Activated naive CD4-positive, alpha-beta T cell treated with anti-CD3 and anti-CD28 coated beads, Interleukin-2, amount 10 ng/mL, durations not matched to agents 7 days and 5 days (primary cell): Measurements from ENCODE around the gene IRF2BP1.

Experiments
- CTCF ChIA-PET: fragments of 350-600 bp; sonication (Branson Sonifier 250); formaldehyde crosslinking; loops from one replicate; lab custom pipeline; 2021; ENCODE audit warnings: antibody characterized with exemption; lab: Charles Lee
- DNase-seq: peaks from one replicate; pipeline ENCODE4 v3.0.0-alpha.2; 2020
- H3K27ac Mint-ChIP-seq: one replicate; pipeline ENCODE4 v1.8.0; 2021; ENCODE audit warnings: mild to moderate bottlenecking, moderate library complexity, mixed read lengths
- H3K27me3 Mint-ChIP-seq: one replicate; pipeline ENCODE4 v1.8.0; 2021; ENCODE audit warnings: mild to moderate bottlenecking, mixed read lengths
- H3K36me3 Mint-ChIP-seq: one replicate; pipeline ENCODE4 v1.8.0; 2021; ENCODE audit warnings: mixed read lengths
- H3K4me1 Mint-ChIP-seq: one replicate; pipeline ENCODE4 v1.8.0; 2021; ENCODE audit warnings: mixed read lengths
- H3K4me3 Mint-ChIP-seq: one replicate; pipeline ENCODE4 v1.8.0; 2021; ENCODE audit warnings: mild to moderate bottlenecking, moderate library complexity, mixed read lengths
- H3K9me3 Mint-ChIP-seq: one replicate; pipeline ENCODE4 v1.8.0; 2021; ENCODE audit warnings: mixed read lengths

IRF2BP1 gene

GRCh38 chr19:45917421-45918091 is 31.6 kb upstream of the IRF2BP1 start:
- CTCF ChIA-PET, result interaction anchor here (1.1 to 1.2 kb wide), 2 partner anchors 10 to 15 kb away, joined by 3 read pairs; partner anchors contain the start of gene MYPOP
- no peak overlapping the region for H3K4me3 Mint-ChIP-seq

GRCh38 chr19:45913874-45914830 is 28.2 kb upstream of the IRF2BP1 start, which contains the start of gene NANOS2:
TSS of gene NANOS2 (minus strand) at chr19:45914778. CDS start at chr19:45914693, 85 bp downstream.
- Mint-ChIP-seq H3K4me1 (peaks cover 33% of the 10 kb centered on the region), H3K36me3 (peaks cover 3% of the 10 kb centered on the region), H3K27me3 (peaks cover 71% of the 10 kb centered on the region), H3K9me3 (no peaks in the 10 kb centered on the region), H3K27ac (no peak within 1 kb of the TSS), H3K4me3 (no peak within 1 kb of the TSS)
- peak; percentile 39 for DNase-seq
- CTCF ChIA-PET, result interaction anchor here (1.0 kb wide), 1 partner anchor 14 kb away, joined by 3 read pairs; no protein-coding TSS in a partner anchor

More at GRCh38 chr19:45917421-45918091, 31.6 kb upstream of the IRF2BP1 start:
- H3K27me3 Mint-ChIP-seq, result peaks cover 63% of the 10 kb centered on the region
- H3K36me3 Mint-ChIP-seq, result peaks cover 3% of the 10 kb centered on the region
- no peaks in the 10 kb centered on the region for H3K9me3 Mint-ChIP-seq
- DNase-seq, result peak; percentile 41
- H3K4me1 Mint-ChIP-seq, result peaks cover 53% of the 10 kb centered on the region
- peak overlapping the region; percentile 87 for H3K27ac Mint-ChIP-seq

GRCh38 chr19:45911291-45911690 is 25.4 kb upstream of the IRF2BP1 start:
- H3K36me3 Mint-ChIP-seq, result peaks cover under 1% of the 10 kb centered on the region
- H3K4me1 Mint-ChIP-seq, result peaks cover 7% of the 10 kb centered on the region
- H3K4me3 Mint-ChIP-seq, result no peak overlapping the region
- H3K27ac Mint-ChIP-seq, result no peak overlapping the region
- H3K9me3 Mint-ChIP-seq, result no peaks in the 10 kb centered on the region
- CTCF ChIA-PET, result no interaction called here
- peaks cover 72% of the 10 kb centered on the region for H3K27me3 Mint-ChIP-seq
- no peak for DNase-seq

- Mint-ChIP-seq H3K9me3 (no peaks in the 10 kb centered on the region), H3K4me3 (no peak overlapping the region), H3K4me1 (peaks cover 4% of the 10 kb centered on the region), H3K27ac (no peak overlapping the region), H3K36me3 (no peaks in the 10 kb centered on the region), H3K27me3 (peaks cover 70% of the 10 kb centered on the region)
- DNase-seq, result no peak
- CTCF ChIA-PET, result interaction anchor here (1.5 kb wide), 1 partner anchor 108 kb away, joined by 3 read pairs; no protein-coding TSS in a partner anchor
Observed at GRCh38 chr19:45908956-45909355, 23.0 kb upstream of the IRF2BP1 start.

GRCh38 chr19:45906221-45906620 is 20.3 kb upstream of the IRF2BP1 start:
- DNase-seq, result no peak
- Mint-ChIP-seq H3K9me3 (no peaks in the 10 kb centered on the region), H3K27me3 (peaks cover 51% of the 10 kb centered on the region), H3K36me3 (peaks cover 3% of the 10 kb centered on the region), H3K4me1 (peaks cover 18% of the 10 kb centered on the region), H3K27ac (no peak overlapping the region), H3K4me3 (no peak overlapping the region)
- CTCF ChIA-PET, result interaction anchor here (1.4 kb wide), 1 partner anchor 25 kb away, joined by 3 read pairs; no protein-coding TSS in a partner anchor

- CTCF ChIA-PET, result no interaction called here
- Mint-ChIP-seq H3K4me1 (peaks cover 29% of the 10 kb centered on the region), H3K9me3 (no peaks in the 10 kb centered on the region), H3K36me3 (peaks cover 13% of the 10 kb centered on the region), H3K27me3 (peaks cover 39% of the 10 kb centered on the region), H3K4me3 (no peak overlapping the region), H3K27ac (no peak overlapping the region)
- DNase-seq, result no peak
Observed at GRCh38 chr19:45905011-45905410, 19.1 kb upstream of the IRF2BP1 start.

GRCh38 chr19:45902651-45903625 is 17.0 kb upstream of the IRF2BP1 start:
- peaks cover 25% of the 10 kb centered on the region for H3K36me3 Mint-ChIP-seq
- H3K4me1 Mint-ChIP-seq, result peaks cover 31% of the 10 kb centered on the region
- DNase-seq, result peak; percentile 99
- no peaks in the 10 kb centered on the region for H3K9me3 Mint-ChIP-seq
- H3K27me3 Mint-ChIP-seq, result peaks cover 25% of the 10 kb centered on the region
- CTCF ChIA-PET, result interaction anchor here (0.6 to 2.7 kb wide), 12 partner anchors 10 to 134 kb away, joined by 3 to 13 read pairs (median 4); partner anchors contain the start of genes FOXA3, IRF2BP1, SIX5 and SYMPK
- peak overlapping the region; percentile 98 for H3K4me3 Mint-ChIP-seq
- peak overlapping the region; percentile 82 for H3K27ac Mint-ChIP-seq

GRCh38 chr19:45901912-45902650 is 16.1 kb upstream of the IRF2BP1 start, which contains the start of gene MYPOP:
TSS of gene MYPOP (minus strand) at chr19:45902613. CDS start at chr19:45901773, 840 bp downstream.
- peak within 1 kb of the TSS; percentile 98 for H3K4me3 Mint-ChIP-seq
- CTCF ChIA-PET, result interaction anchor here (0.6 to 2.7 kb wide), 10 partner anchors 13 to 133 kb away, joined by 3 to 13 read pairs (median 4); partner anchors contain the start of genes FOXA3, IRF2BP1, SIX5 and SYMPK
- peak; percentile 29 for DNase-seq
- H3K27me3 Mint-ChIP-seq, result peaks cover 25% of the 10 kb centered on the region
- peaks cover 31% of the 10 kb centered on the region for H3K4me1 Mint-ChIP-seq
- H3K27ac Mint-ChIP-seq, result peak within 1 kb of the TSS; percentile 83
- no peaks in the 10 kb centered on the region for H3K9me3 Mint-ChIP-seq
- peaks cover 25% of the 10 kb centered on the region for H3K36me3 Mint-ChIP-seq

- H3K27me3 Mint-ChIP-seq, result peaks cover 22% of the 10 kb centered on the region
- peak overlapping the region; percentile 56 for H3K4me3 Mint-ChIP-seq
- peaks cover 31% of the 10 kb centered on the region for H3K4me1 Mint-ChIP-seq
- no peaks in the 10 kb centered on the region for H3K9me3 Mint-ChIP-seq
- H3K36me3 Mint-ChIP-seq, result peaks cover 25% of the 10 kb centered on the region
- H3K27ac Mint-ChIP-seq, result no peak overlapping the region
- CTCF ChIA-PET, result interaction anchor here (0.8 to 2.7 kb wide), 5 partner anchors 12 to 127 kb away, joined by 3 to 13 read pairs (median 3); partner anchors contain the start of gene IRF2BP1
- peak; percentile 50 for DNase-seq
Observed at GRCh38 chr19:45901432-45901911, 15.5 kb upstream of the IRF2BP1 start.

GRCh38 chr19:45900738-45901431 is 14.9 kb upstream of the IRF2BP1 start:
- peaks cover 16% of the 10 kb centered on the region for H3K27me3 Mint-ChIP-seq
- CTCF ChIA-PET, result interaction anchor here (0.9 to 2.7 kb wide), 4 partner anchors 13 to 18 kb away, joined by 3 to 13 read pairs (median 3); partner anchors contain the start of genes IRF2BP1 and NANOS2
- H3K27ac Mint-ChIP-seq, result peak overlapping the region; percentile 37
- H3K4me3 Mint-ChIP-seq, result peak overlapping the region; percentile 56
- peaks cover 25% of the 10 kb centered on the region for H3K36me3 Mint-ChIP-seq
- no peak for DNase-seq
- no peaks in the 10 kb centered on the region for H3K9me3 Mint-ChIP-seq
- H3K4me1 Mint-ChIP-seq, result peaks cover 31% of the 10 kb centered on the region

- peaks cover 9% of the 10 kb centered on the region for H3K27me3 Mint-ChIP-seq
- H3K4me1 Mint-ChIP-seq, result peaks cover 31% of the 10 kb centered on the region
- H3K36me3 Mint-ChIP-seq, result peaks cover 32% of the 10 kb centered on the region
- H3K9me3 Mint-ChIP-seq, result no peaks in the 10 kb centered on the region
- no peak overlapping the region for H3K27ac Mint-ChIP-seq
- CTCF ChIA-PET, result interaction anchor here (0.9 to 1.1 kb wide), 2 partner anchors 14 to 16 kb away, joined by 3 read pairs; partner anchors contain the start of gene NANOS2
- no peak for DNase-seq
- no peak overlapping the region for H3K4me3 Mint-ChIP-seq
Observed at GRCh38 chr19:45899919-45900589, 14.1 kb upstream of the IRF2BP1 start.
